Calu3 (cell line): ENCODE data around the gene CLECL1. TPM values are rescaled to one million over a fixed set of nuclear protein-coding genes. Genes with fewer than 3 reads are reported as not detected.
"Not testable (repeated sequence)": the region's sequence is repeated elsewhere in the genome, so short reads cannot be mapped to it uniquely, and the experiment has no call there.

Source experiments
- BruUV-seq: library from RNA; stranded (reverse); fragments of 400-500 nt; replicated peaks from 2 replicates; lab custom pipeline; 2021; lab: Mats Ljungman, UMichigan
- CTCF ChIA-PET: fragments of 300-600 bp; sonication (Branson Sonifier 250); formaldehyde crosslinking; loops from one replicate; lab custom pipeline; 2022; ENCODE audit warnings: antibody characterized with exemption; lab: Charles Lee
- DNase-seq: peaks from one replicate; pipeline ENCODE4 v3.0.0; 2022
- H3K27ac Mint-ChIP-seq: one replicate; pipeline ENCODE4 v1.8.0; 2022; ENCODE audit warnings: mixed read lengths; ENCODE audit not compliant: unreplicated experiment
- H3K27me3 Mint-ChIP-seq: one replicate; pipeline ENCODE4 v1.8.0; 2022; ENCODE audit warnings: mixed read lengths; ENCODE audit not compliant: unreplicated experiment
- H3K36me3 Mint-ChIP-seq: one replicate; pipeline ENCODE4 v1.8.0; 2022; ENCODE audit warnings: mild to moderate bottlenecking, moderate library complexity, mixed read lengths; ENCODE audit not compliant: insufficient read depth, unreplicated experiment
- H3K4me1 Mint-ChIP-seq: one replicate; pipeline ENCODE4 v1.8.0; 2022; ENCODE audit warnings: mild to moderate bottlenecking, low read depth, mixed read lengths; ENCODE audit not compliant: unreplicated experiment
- H3K4me3 Mint-ChIP-seq: one replicate; pipeline ENCODE4 v1.8.0; 2022; ENCODE audit warnings: mild to moderate bottlenecking, low read depth, moderate library complexity, mixed read lengths; ENCODE audit not compliant: unreplicated experiment
- H3K9me3 Mint-ChIP-seq: one replicate; pipeline ENCODE4 v1.8.0; 2022; ENCODE audit warnings: low read depth, mixed read lengths; ENCODE audit not compliant: unreplicated experiment
- CTCF ChIP-seq: fragments of 200-600 bp; IDR thresholded peaks from one replicate; pipeline ENCODE4 v1.8.0; 2022; ENCODE audit warnings: antibody characterized with exemption; ENCODE audit not compliant: unreplicated experiment
- intact Hi-C: fragments of 100-400 bp; cut with micrococcal nuclease; formaldehyde crosslinking; loops from one replicate; pipeline ENCODE4 v1.10.0; 2022; ENCODE audit not compliant: unreplicated experiment
- total RNA-seq: library from RNA; stranded (reverse); gene quantifications from 2 replicates; pipeline ENCODE4 v1.2.3, GENCODE V29; 2022

The CLECL1 gene
- total RNA-seq, 1 experiment from 2014 or later: not detected

- no TSS peak for BruUV-seq
- intact Hi-C loops: no loop called here
- H3K4me1 Mint-ChIP-seq: peaks cover 14% of the 10 kb centered on the region
Observed at GRCh38 chr12:9717070-9717925, 15.6 kb downstream of the CLECL1 start.

GRCh38 chr12:9713032-9713558, 19.8 kb downstream of the CLECL1 start:
- DNase-seq, H3K36me3 Mint-ChIP-seq, H3K27me3 Mint-ChIP-seq, H3K4me1 Mint-ChIP-seq, H3K4me3 Mint-ChIP-seq, H3K27ac Mint-ChIP-seq, BruUV-seq, intact Hi-C loops, CTCF ChIA-PET, H3K9me3 Mint-ChIP-seq: not testable (repeated sequence)

More at GRCh38 chr12:9717070-9717925, 15.6 kb downstream of the CLECL1 start:
- DNase-seq: no peak
- Mint-ChIP-seq H3K36me3 (no peaks in the 10 kb centered on the region), H3K9me3 (no peaks in the 10 kb centered on the region), H3K27me3 (no peaks in the 10 kb centered on the region), H3K27ac (no peak overlapping the region), H3K4me3 (no peak overlapping the region)
- CTCF ChIA-PET: interaction anchor here (0.8 kb wide), 1 partner anchor 9 kb away, joined by 3 read pairs; no protein-coding TSS in a partner anchor
- TF ChIP-seq CTCF: no peak

- intact Hi-C loops: no loop called here
Observed at GRCh38 chr12:9711664-9712063, 21.2 kb downstream of the CLECL1 start.

GRCh38 chr12:9710584-9711375, 22.1 kb downstream of the CLECL1 start:
- Mint-ChIP-seq H3K4me3 (no peak overlapping the region), H3K27me3 (no peaks in the 10 kb centered on the region), H3K27ac (no peak overlapping the region), H3K36me3 (no peaks in the 10 kb centered on the region), H3K9me3 (no peaks in the 10 kb centered on the region), H3K4me1 (peaks cover 23% of the 10 kb centered on the region)
- CTCF ChIA-PET: interaction anchor here (1.4 kb wide), 1 partner anchor 11 kb away, joined by 3 read pairs; no protein-coding TSS in a partner anchor
- TF ChIP-seq CTCF: no peak
- intact Hi-C loops: no loop called here
- no peak for DNase-seq
- no TSS peak for BruUV-seq

More at GRCh38 chr12:9711664-9712063, 21.2 kb downstream of the CLECL1 start:
- no peak overlapping the region for H3K27ac Mint-ChIP-seq
- no peaks in the 10 kb centered on the region for H3K27me3 Mint-ChIP-seq
- CTCF ChIA-PET: interaction anchor here (1.4 kb wide), 1 partner anchor 10 kb away, joined by 3 read pairs; no protein-coding TSS in a partner anchor
- peaks cover 14% of the 10 kb centered on the region for H3K4me1 Mint-ChIP-seq
- DNase-seq: no peak
- no TSS peak for BruUV-seq
- no peak for TF ChIP-seq CTCF
- no peaks in the 10 kb centered on the region for H3K36me3 Mint-ChIP-seq
- no peak overlapping the region for H3K4me3 Mint-ChIP-seq
- H3K9me3 Mint-ChIP-seq: no peaks in the 10 kb centered on the region
